ENCODE measurements around the gene VEZT. TPM values are rescaled to one million over a fixed set of nuclear protein-coding genes. Genes with fewer than 3 reads are reported as not detected.
A peak's percentile ranks its signal among the peaks of the same experiment; 100 is the strongest.

Gene VEZT
- total and polyA plus RNA-seq, 10 of the 15 experiments (the other 5 are each of a cell fraction or from before 2014, with no cell fraction given) = 32.8 to 134 (median 66.2) TPM

DNA sequence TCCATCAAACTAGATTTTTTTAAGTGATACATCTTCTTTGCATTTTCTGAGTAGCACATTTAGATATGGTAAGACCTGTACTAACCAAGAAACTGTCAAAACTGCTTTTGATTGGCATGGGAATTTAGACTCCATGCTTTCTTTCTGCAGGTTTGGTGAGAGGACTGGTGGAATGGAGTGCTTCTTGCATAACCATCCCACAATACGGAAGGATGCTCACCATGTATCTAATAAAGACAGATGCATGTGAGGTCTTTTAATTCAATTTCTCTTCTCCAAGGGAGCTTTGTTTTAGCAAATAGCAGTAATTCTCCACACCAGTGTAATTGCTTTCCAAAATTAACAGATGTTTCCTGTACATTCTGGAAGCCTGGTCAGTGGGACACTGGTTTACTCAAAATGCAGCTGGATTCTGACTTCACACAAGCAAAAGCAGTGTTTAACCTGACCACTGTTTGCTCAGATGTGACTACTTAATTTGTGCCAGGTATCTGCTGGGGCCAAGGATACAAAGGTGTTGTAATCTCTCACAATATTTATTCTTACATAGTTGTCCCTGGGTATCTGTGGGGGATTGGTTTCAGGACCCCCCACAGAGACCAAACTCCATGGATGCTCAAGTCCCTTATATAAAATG lies 26.4 kb upstream of the VEZT start:
- TF ChIP-seq TBL1XR1 (IDR thresholded peaks at IDR 0.05; ENCODE audit: low read depth, low read length) = no peak
- 0 out of 2 replicates have a peak, but pooled peaks have one; percentile 8 for TF ChIP-seq RUNX3 (IDR thresholded peaks at IDR 0.05; ENCODE audit: low read length)
- no peak for TF ChIP-seq CEBPB (IDR thresholded peaks at IDR 0.05; ENCODE audit: borderline replicate concordance in 1 of 2, low read depth in 2 of 2, low read length in 2 of 2)
- TF ChIP-seq CHD4 (IDR thresholded peaks at IDR 0.05) = no peak
- no peak for TF ChIP-seq CHD2 (IDR thresholded peaks at IDR 0.05; ENCODE audit: borderline replicate concordance, low read depth, low read length)
- TF ChIP-seq EED (IDR thresholded peaks at IDR 0.05; ENCODE audit: low read depth) = 0 out of 2 replicates have a peak, but pooled peaks have one; percentile 23

DNA sequence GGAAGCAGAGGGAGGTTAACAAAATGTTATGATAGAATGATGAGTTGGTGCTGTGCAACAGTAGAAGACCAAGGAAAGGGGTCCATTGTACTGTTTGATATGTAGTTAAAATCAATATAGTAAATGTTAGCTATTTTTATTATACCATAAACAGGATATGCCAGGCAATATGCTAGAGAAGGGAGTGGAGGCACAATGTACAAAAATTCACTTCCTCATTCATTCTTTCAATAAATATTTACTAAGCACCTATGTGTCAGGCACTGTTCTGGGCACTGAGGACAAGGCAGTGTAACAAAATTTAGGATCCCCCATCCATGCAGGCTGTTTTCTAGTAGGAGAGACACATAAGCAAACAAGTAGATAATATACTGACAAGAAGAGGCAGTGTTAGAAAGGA lies 25.3 kb upstream of the VEZT start:
- POLR2A ChIA-PET = no interaction called here

More for the DNA sequence above, 26.4 kb upstream of the VEZT start:
- SMC1A ChIA-PET (ENCODE audit: uncharacterized antibody, unreplicated experiment) = interaction anchor here (1.6 kb wide), 1 partner anchor 9 kb away, joined by 3 read pairs; no protein-coding TSS in a partner anchor
- POLR2A ChIA-PET = no interaction called here
- no peaks in the 10 kb centered on the region for H3K27me3 ChIP-seq (replicated peaks in 1 of 2; ENCODE audit: control insufficient read depth in 2 of 2, insufficient read depth in 2 of 2, low read length in 1 of 2)
- H3K9ac ChIP-seq (ENCODE audit: control insufficient read depth, insufficient read depth, low read length) = no peak overlapping the region
- in situ Hi-C loops (cut with MboI) (no loop called here), intact Hi-C loops (cut with micrococcal nuclease; ENCODE audit: unreplicated experiment) (no loop called here)
- FAIRE-seq = no peak
- no peaks in the 10 kb centered on the region; the same call in 1 of the 2 replicates for H3K79me2 ChIP-seq (ENCODE audit: control insufficient read depth, insufficient read depth, low read length)
- H3K4me1 ChIP-seq (ENCODE audit: control insufficient read depth, insufficient read depth, low read length) = peaks cover 11% of the 10 kb centered on the region
- no peaks in the 10 kb centered on the region for H4K20me1 ChIP-seq (ENCODE audit: control insufficient read depth, insufficient read depth)
- no peaks in the 10 kb centered on the region for H3K9me3 ChIP-seq (replicated peaks; ENCODE audit: control insufficient read depth, insufficient read depth, low read length)
- no peak overlapping the region for H2AFZ ChIP-seq (ENCODE audit: control insufficient read depth, low read depth, low read length)
- BruUV-seq (replicated peaks) = no TSS peak
- no peaks in the 10 kb centered on the region for H3K36me3 ChIP-seq (ENCODE audit: control insufficient read depth in 2 of 2, insufficient read depth in 2 of 2, low read length in 1 of 2)
- DNase-seq (ENCODE audit: low read depth, low spot score) = no peak
- no peak for ATAC-seq
- CTCF ChIA-PET = no interaction called here
- H3K4me3 ChIP-seq = no peak overlapping the region
- RAD21 ChIA-PET (ENCODE audit: unreplicated experiment) = no interaction called here
- H3K27ac ChIP-seq (ENCODE audit: control insufficient read depth, insufficient read depth) = no peak overlapping the region
- WGBS (ENCODE audit: insufficient coverage, insufficient replicate concordance, low lambda C conversion rate, missing lambda C conversion rate) = 100% methylated on average over 1 of the region's 1 CpG
- 0 out of 2 replicates have a peak overlapping the region, but pooled peaks have one; percentile 2 for H3K4me2 ChIP-seq (ENCODE audit: control insufficient read depth, insufficient read depth)

More for the DNA sequence above, 25.3 kb upstream of the VEZT start:
- Histone ChIP-seq H3K27ac (ENCODE audit: control insufficient read depth, insufficient read depth) (no peak overlapping the region), H3K27me3 (replicated peaks in 1 of 2; ENCODE audit: control insufficient read depth in 2 of 2, insufficient read depth in 2 of 2, low read length in 1 of 2) (no peaks in the 10 kb centered on the region), H3K9me3 (replicated peaks; ENCODE audit: control insufficient read depth, insufficient read depth, low read length) (no peaks in the 10 kb centered on the region; the same call in 2 of the 3 replicates), H4K20me1 (ENCODE audit: control insufficient read depth, insufficient read depth) (no peaks in the 10 kb centered on the region), H2AFZ (ENCODE audit: control insufficient read depth, low read depth, low read length) (no peak overlapping the region), H3K79me2 (ENCODE audit: control insufficient read depth, insufficient read depth, low read length) (peaks cover 3% of the 10 kb centered on the region), H3K4me1 (ENCODE audit: control insufficient read depth, insufficient read depth, low read length) (peaks cover 11% of the 10 kb centered on the region), H3K4me2 (ENCODE audit: control insufficient read depth, insufficient read depth) (no peak overlapping the region), H3K9ac (ENCODE audit: control insufficient read depth, insufficient read depth, low read length) (no peak overlapping the region), H3K36me3 (ENCODE audit: control insufficient read depth in 2 of 2, insufficient read depth in 2 of 2, low read length in 1 of 2) (no peaks in the 10 kb centered on the region), H3K4me3 (no peak overlapping the region)
- intact Hi-C loops (cut with micrococcal nuclease; ENCODE audit: unreplicated experiment) (no loop called here), in situ Hi-C loops (cut with MboI) (no loop called here)
- FAIRE-seq (no peak), DNase-seq (ENCODE audit: low read depth, low spot score) (no peak), ATAC-seq (no peak)
- SMC1A ChIA-PET (ENCODE audit: uncharacterized antibody, unreplicated experiment) = no interaction called here
- RAD21 ChIA-PET (ENCODE audit: unreplicated experiment) = no interaction called here
- TF ChIP-seq SPI1 (IDR thresholded peaks at IDR 0.05; ENCODE audit: borderline replicate concordance, insufficient read depth, low read depth, low read length) (peak; percentile 21; the same call in 1 of the 2 replicates), ZNF384 (IDR thresholded peaks at IDR 0.05; ENCODE audit: borderline replicate concordance, low read depth, low read length) (no peak), POLR2AphosphoS2 (IDR thresholded peaks at IDR 0.05; ENCODE audit: low read depth, low read length) (no peak)
- BruUV-seq (replicated peaks) = no TSS peak
- CTCF ChIA-PET = interaction anchor here (0.6 kb wide), 1 partner anchor 53 kb away, joined by 3 read pairs; no protein-coding TSS in a partner anchor
